GM23338 (cell line): ENCODE data around the gene PCGF2. TPM values are rescaled to one million over a fixed set of nuclear protein-coding genes. Genes with fewer than 3 reads are reported as not detected.
A peak's percentile ranks its signal among the peaks of the same experiment; 100 is the strongest.

Experiments
- ATAC-seq: fragments of 200-7000 bp; cut with Tn5 transposase; 3 replicates; pipeline ENCODE4 v1.9.1; 2020
- DNase-seq: peaks from one replicate; pipeline ENCODE4 v3.0.0-alpha.2; 2015; ENCODE audit warnings: low spot score
- H2AFZ ChIP-seq: fragments of 200-600 bp; sonication (generic); 2 replicates; pipeline ENCODE4 v1.8.0; 2016; ENCODE audit warnings: antibody characterized with exemption, mild to moderate bottlenecking, moderate library complexity
- H3F3A ChIP-seq: fragments of 200-600 bp; sonication (generic); replicated peaks from 2 replicates; pipeline ENCODE4 v1.8.0; 2017; ENCODE audit warnings: antibody characterized with exemption, mixed run types, low read depth
- H3K27ac ChIP-seq: fragments of 200-600 bp; sonication (generic); 2 replicates; pipeline ENCODE4 v1.6.1; 2016; ENCODE audit warnings: low read depth
- H3K27me3 ChIP-seq: fragments of 200-600 bp; sonication (generic); 2 replicates; pipeline ENCODE4 v1.8.0; 2016; ENCODE audit warnings: mild to moderate bottlenecking, mixed run types, moderate library complexity; ENCODE audit not compliant: insufficient read depth
- H3K36me3 ChIP-seq: fragments of 200-600 bp; sonication (generic); 2 replicates; pipeline ENCODE4 v1.8.0; 2016; ENCODE audit warnings: mild to moderate bottlenecking; ENCODE audit not compliant: insufficient read depth
- H3K4me1 ChIP-seq: fragments of 200-600 bp; sonication (generic); 2 replicates; pipeline ENCODE4 v1.8.0; 2016; ENCODE audit warnings: mild to moderate bottlenecking, moderate library complexity; ENCODE audit not compliant: insufficient read depth
- H3K4me2 ChIP-seq: fragments of 200-600 bp; sonication (generic); 2 replicates; pipeline ENCODE4 v1.7.1; 2017; ENCODE audit warnings: mixed run types
- H3K4me3 ChIP-seq: fragments of 200-600 bp; sonication (generic); 2 replicates; pipeline ENCODE4 v1.6.1; 2016; ENCODE audit warnings: mixed run types
- H3K79me2 ChIP-seq: fragments of 200-600 bp; sonication (generic); replicated peaks from 2 replicates; pipeline ENCODE4 v1.8.0; 2017; ENCODE audit warnings: mild to moderate bottlenecking; ENCODE audit not compliant: insufficient read depth
- H3K9me2 ChIP-seq: fragments of 200-600 bp; sonication (generic); 2 replicates; pipeline ENCODE4 v1.8.0; 2017; ENCODE audit not compliant: insufficient read depth
- H4K20me1 ChIP-seq: fragments of 200-600 bp; sonication (generic); replicated peaks from 2 replicates; pipeline ENCODE4 v1.8.0; 2017; ENCODE audit warnings: mild to moderate bottlenecking; ENCODE audit not compliant: insufficient read depth
- H3K27ac Mint-ChIP-seq: 2 replicates; pipeline ENCODE4 v1.8.0; 2020; ENCODE audit warnings: inconsistent platforms, mild to moderate bottlenecking, moderate library complexity, mixed read lengths
- H3K27me3 Mint-ChIP-seq: 3 replicates; pipeline ENCODE4 v1.8.0; 2022; ENCODE audit warnings: low read depth, mild to moderate bottlenecking, moderate library complexity, mixed read lengths, inconsistent platforms; ENCODE audit not compliant: insufficient read depth, poor library complexity
- H3K36me3 Mint-ChIP-seq: 3 replicates; pipeline ENCODE4 v1.8.0; 2021; ENCODE audit warnings: low read depth, mild to moderate bottlenecking, inconsistent platforms, moderate library complexity, mixed read lengths
- H3K4me1 Mint-ChIP-seq: 3 replicates; pipeline ENCODE4 v1.8.0; 2020; ENCODE audit warnings: mild to moderate bottlenecking, inconsistent platforms, mixed read lengths
- H3K4me3 Mint-ChIP-seq: 3 replicates; pipeline ENCODE4 v1.8.0; 2021; ENCODE audit warnings: moderate library complexity, mild to moderate bottlenecking, inconsistent platforms, mixed read lengths
- H3K9me3 Mint-ChIP-seq: 3 replicates; pipeline ENCODE4 v1.8.0; 2020; ENCODE audit warnings: moderate library complexity, mild to moderate bottlenecking, inconsistent platforms, mixed read lengths
- CREB1 ChIP-seq: fragments of 250-450 bp; sonication (Bioruptor Pico); IDR thresholded peaks from 2 replicates; pipeline ENCODE4 v1.5.0; 2020; ENCODE audit warnings: low read depth, mild to moderate bottlenecking, moderate library complexity
- EZH2 ChIP-seq: fragments of 200-600 bp; sonication (generic); IDR thresholded peaks from one replicate; pipeline ENCODE4 v1.8.0; 2017; ENCODE audit warnings: antibody characterized with exemption, mild to moderate bottlenecking, low read depth; ENCODE audit not compliant: unreplicated experiment
- EZH2phosphoT487 ChIP-seq: fragments of 200-600 bp; sonication (generic); IDR thresholded peaks from one replicate; pipeline ENCODE4 v1.8.1; 2018; ENCODE audit warnings: antibody characterized with exemption; ENCODE audit not compliant: unreplicated experiment
- JUNB ChIP-seq: IDR thresholded peaks from one replicate; pipeline ENCODE4 v1.6.1; 2016; ENCODE audit warnings: antibody characterized with exemption; ENCODE audit not compliant: unreplicated experiment
- NANOG ChIP-seq: IDR thresholded peaks from 2 replicates; pipeline ENCODE4 v1.6.1; 2016; ENCODE audit warnings: antibody characterized with exemption, borderline replicate concordance
- POLR2AphosphoS5 ChIP-seq: IDR thresholded peaks from 2 replicates; pipeline ENCODE4 v1.6.1; 2016; ENCODE audit warnings: antibody characterized with exemption, low read depth
- polyA plus RNA-seq: library from polyadenylated mRNA; unstranded; fragments of >200 nt; fragmentation: Nextera tagmentation; extraction: Ambion mirVana; gene quantifications from 2 replicates; pipeline ENCODE4 v1.2.1, GENCODE V29; 2016
- total RNA-seq: library from RNA; depleted of rRNA; stranded (reverse); fragments of >200 nt; shearing (Covaris generic); gene quantifications from 2 replicates; pipeline ENCODE4 v1.2.3, GENCODE V29; 2014
- TF ChIP-seq, protein P1 (sequence below): IDR thresholded peaks from one replicate; pipeline ENCODE4 v1.6.1; 2018; ENCODE audit warnings: antibody characterized with exemption; ENCODE audit not compliant: unreplicated experiment
- TF ChIP-seq, protein P2 (sequence below), 2 experiments: fragments of 200-600 bp in 1 of 2; sonication (generic) in 1 of 2; conservative IDR thresholded peaks; 2 replicates each; pipeline versions ENCODE4 v1.5.1 to v1.6.1; 2016 to 2017; ENCODE audit warnings: antibody characterized with exemption in 2 of 2, low read depth in 2 of 2, mild to moderate bottlenecking in 2 of 2, moderate library complexity in 1 of 2

PCGF2 gene
- total and polyA plus RNA-seq, 2 experiments from 2014 or later, result 21.1 to 51.9 TPM

DNA sequence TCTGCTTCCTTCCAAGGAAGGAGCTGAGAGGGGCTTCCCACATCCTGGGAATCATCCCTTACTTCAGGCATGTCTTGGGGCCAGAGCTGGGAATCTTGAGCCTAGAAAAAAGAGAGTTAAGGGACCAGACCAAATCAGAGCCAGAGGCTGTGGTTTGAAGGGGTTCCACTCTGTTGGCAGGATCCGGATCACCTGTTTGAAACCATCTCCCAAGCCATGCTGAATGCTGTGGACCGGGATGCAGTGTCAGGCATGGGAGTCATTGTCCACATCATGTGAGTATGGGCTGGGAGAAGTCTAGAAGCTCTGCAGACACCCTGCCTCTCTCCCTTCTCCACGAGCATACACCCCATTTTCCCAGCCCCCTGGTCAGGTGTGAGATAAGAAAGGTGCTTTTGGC, 14.1 kb upstream of the PCGF2 start (continued):
- TF ChIP-seq, protein P1, sequence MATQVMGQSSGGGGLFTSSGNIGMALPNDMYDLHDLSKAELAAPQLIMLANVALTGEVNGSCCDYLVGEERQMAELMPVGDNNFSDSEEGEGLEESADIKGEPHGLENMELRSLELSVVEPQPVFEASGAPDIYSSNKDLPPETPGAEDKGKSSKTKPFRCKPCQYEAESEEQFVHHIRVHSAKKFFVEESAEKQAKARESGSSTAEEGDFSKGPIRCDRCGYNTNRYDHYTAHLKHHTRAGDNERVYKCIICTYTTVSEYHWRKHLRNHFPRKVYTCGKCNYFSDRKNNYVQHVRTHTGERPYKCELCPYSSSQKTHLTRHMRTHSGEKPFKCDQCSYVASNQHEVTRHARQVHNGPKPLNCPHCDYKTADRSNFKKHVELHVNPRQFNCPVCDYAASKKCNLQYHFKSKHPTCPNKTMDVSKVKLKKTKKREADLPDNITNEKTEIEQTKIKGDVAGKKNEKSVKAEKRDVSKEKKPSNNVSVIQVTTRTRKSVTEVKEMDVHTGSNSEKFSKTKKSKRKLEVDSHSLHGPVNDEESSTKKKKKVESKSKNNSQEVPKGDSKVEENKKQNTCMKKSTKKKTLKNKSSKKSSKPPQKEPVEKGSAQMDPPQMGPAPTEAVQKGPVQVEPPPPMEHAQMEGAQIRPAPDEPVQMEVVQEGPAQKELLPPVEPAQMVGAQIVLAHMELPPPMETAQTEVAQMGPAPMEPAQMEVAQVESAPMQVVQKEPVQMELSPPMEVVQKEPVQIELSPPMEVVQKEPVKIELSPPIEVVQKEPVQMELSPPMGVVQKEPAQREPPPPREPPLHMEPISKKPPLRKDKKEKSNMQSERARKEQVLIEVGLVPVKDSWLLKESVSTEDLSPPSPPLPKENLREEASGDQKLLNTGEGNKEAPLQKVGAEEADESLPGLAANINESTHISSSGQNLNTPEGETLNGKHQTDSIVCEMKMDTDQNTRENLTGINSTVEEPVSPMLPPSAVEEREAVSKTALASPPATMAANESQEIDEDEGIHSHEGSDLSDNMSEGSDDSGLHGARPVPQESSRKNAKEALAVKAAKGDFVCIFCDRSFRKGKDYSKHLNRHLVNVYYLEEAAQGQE, result no peak
- TF ChIP-seq EZH2 (no peak), NANOG (no peak), JUNB (no peak), EZH2phosphoT487 (no peak)

DNA sequence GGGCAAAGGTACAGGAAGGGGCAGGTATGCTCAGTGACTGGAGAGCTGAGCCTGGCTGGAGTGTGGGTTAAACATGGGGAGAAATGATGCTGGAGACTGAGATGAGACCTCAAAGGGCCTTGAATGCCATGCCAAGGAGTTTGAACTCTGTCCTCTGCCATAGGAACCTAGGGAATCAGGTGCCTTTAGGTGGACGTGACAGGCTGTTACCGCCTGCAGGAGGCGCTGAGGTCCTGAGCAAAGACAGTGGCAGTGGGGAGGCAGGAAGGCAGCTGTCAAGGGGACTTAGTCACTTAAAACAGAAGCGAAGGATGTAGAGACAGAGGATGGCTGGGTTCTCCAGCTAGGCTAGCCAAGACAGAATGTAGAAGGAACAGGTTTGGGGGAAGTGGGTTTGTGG, 13.5 kb upstream of the PCGF2 start:
- TF ChIP-seq, protein P2, sequence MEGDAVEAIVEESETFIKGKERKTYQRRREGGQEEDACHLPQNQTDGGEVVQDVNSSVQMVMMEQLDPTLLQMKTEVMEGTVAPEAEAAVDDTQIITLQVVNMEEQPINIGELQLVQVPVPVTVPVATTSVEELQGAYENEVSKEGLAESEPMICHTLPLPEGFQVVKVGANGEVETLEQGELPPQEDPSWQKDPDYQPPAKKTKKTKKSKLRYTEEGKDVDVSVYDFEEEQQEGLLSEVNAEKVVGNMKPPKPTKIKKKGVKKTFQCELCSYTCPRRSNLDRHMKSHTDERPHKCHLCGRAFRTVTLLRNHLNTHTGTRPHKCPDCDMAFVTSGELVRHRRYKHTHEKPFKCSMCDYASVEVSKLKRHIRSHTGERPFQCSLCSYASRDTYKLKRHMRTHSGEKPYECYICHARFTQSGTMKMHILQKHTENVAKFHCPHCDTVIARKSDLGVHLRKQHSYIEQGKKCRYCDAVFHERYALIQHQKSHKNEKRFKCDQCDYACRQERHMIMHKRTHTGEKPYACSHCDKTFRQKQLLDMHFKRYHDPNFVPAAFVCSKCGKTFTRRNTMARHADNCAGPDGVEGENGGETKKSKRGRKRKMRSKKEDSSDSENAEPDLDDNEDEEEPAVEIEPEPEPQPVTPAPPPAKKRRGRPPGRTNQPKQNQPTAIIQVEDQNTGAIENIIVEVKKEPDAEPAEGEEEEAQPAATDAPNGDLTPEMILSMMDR (conservative IDR thresholded peaks at IDR 0.05; ENCODE audit: low read depth in 2 of 2), result peak; percentile 79 to 92
- TF ChIP-seq CREB1 (CRISPR knock-in tag), result no peak
- Mint-ChIP-seq H3K36me3 (peaks cover 71% of the 10 kb centered on the region), H3K4me3 (no peak overlapping the region; the same call in 2 of the 3 replicates), H3K4me1 (no peaks in the 10 kb centered on the region; the same call in 2 of the 3 replicates), H3K9me3 (no peaks in the 10 kb centered on the region), H3K27me3 (peaks cover 3% of the 10 kb centered on the region), H3K27ac (no peak overlapping the region)
- Histone ChIP-seq H3K79me2 (no peaks in the 10 kb centered on the region; the same call in none of the 2 replicates), H3K4me1 (no peaks in the 10 kb centered on the region), H2AFZ (no peak overlapping the region), H3K27me3 (no peaks in the 10 kb centered on the region), H3K36me3 (peaks cover 36% of the 10 kb centered on the region; the same call in 1 of the 2 replicates), H4K20me1 (peaks cover 16% of the 10 kb centered on the region), H3F3A (peaks cover 10% of the 10 kb centered on the region; the same call in 1 of the 2 replicates), H3K4me2 (no peak overlapping the region), H3K4me3 (no peak overlapping the region), H3K9me2 (no peaks in the 10 kb centered on the region), H3K27ac (no peak overlapping the region)
- peak; percentile 81 for DNase-seq
- ATAC-seq, result peak; percentile 95

DNA sequence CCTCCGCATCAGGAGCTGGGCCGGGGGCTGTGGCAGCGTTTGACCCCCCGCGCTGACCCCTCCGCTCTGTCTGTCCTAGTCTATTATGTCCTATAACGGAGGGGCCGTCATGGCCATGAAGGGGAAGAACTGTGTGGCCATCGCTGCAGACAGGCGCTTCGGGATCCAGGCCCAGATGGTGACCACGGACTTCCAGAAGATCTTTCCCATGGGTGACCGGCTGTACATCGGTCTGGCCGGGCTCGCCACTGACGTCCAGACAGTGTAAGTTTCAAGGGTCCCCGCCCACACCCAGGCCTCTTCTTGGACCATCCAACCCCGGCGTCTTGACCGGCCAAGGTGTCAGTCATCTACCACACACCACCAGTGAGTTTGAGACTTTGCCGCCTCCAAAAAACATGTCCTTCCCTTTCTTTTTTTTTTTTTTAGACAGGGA, 5.0 kb upstream of the PCGF2 start:
- H4K20me1 ChIP-seq, result peaks cover 9% of the 10 kb centered on the region; the same call in 1 of the 2 replicates
- peaks cover 30% of the 10 kb centered on the region for H3K36me3 Mint-ChIP-seq
- peaks cover 23% of the 10 kb centered on the region for H3K79me2 ChIP-seq
- peak overlapping the region; percentile 97 for H3K4me3 Mint-ChIP-seq
- H3K27ac ChIP-seq, result no peak overlapping the region
- no peak overlapping the region for H2AFZ ChIP-seq
- peak overlapping the region; percentile 69 for H3K4me3 ChIP-seq
- peaks cover 2% of the 10 kb centered on the region; the same call in 1 of the 2 replicates for H3F3A ChIP-seq
- H3K27ac Mint-ChIP-seq, result peak overlapping the region; percentile 31; the same call in 1 of the 2 replicates
- peaks cover 5% of the 10 kb centered on the region for H3K9me3 Mint-ChIP-seq
- H3K36me3 ChIP-seq, result peaks cover 10% of the 10 kb centered on the region
- H3K27me3 ChIP-seq, result peaks cover 16% of the 10 kb centered on the region
- peak overlapping the region; percentile 91 for H3K4me2 ChIP-seq
- peaks cover 27% of the 10 kb centered on the region for H3K27me3 Mint-ChIP-seq
- peaks cover 20% of the 10 kb centered on the region for H3K4me1 ChIP-seq
- no peak for DNase-seq
- peaks cover 12% of the 10 kb centered on the region for H3K4me1 Mint-ChIP-seq
- H3K9me2 ChIP-seq, result no peaks in the 10 kb centered on the region
- ATAC-seq, result no peak
- no peak for TF ChIP-seq EZH2
- TF ChIP-seq POLR2AphosphoS5, result no peak
